Hypothalamus (tissue), 51 donors: ENCODE data around the gene CTNNA3.

Experiments
- DNase-seq, 51 donors: peaks; one replicate each; lab custom pipeline; 2025; lab: John Stamatoyannopoulos, UW

The CTNNA3 gene

DNA sequence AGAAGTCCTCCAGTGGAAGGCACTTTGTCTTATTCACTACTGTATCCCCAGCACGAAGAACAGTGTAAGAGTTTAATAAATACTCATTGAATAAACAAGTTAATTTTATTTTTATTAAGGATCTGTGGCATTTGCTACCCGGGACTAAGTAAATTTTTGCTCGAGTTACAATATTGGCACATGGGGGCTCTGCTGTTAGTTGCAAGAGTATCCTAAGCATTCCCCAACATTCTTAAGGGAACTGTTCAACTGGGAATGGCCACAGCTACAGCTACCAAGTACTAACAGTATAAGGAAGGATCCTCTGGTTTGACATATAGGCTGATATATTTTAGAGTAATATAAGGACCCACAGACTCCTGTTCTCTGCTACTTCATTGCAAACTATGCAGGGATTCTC is 778.9 kb downstream of the CTNNA3 start:
- peak in 1 of 51 donors; percentile 10 for DNase-seq

DNA sequence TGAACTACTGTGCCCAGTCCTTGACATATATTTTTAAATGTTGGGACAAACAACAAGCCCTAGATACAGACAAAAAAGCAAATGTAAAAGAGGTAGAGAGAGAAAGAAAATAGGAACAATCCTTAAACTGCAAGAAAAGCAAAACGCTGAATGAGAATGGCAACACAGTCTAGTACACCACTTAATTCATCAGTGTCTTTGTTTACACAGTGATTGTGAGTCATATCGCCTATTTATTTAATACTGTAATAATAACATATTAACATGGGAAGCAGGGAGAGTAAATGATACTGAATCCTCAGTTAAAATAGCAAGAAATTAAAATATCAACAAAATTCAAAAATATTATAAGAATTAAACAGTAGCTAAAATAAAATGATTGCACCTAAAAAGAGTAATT is 780.0 kb downstream of the CTNNA3 start:
- no peak for DNase-seq

DNA sequence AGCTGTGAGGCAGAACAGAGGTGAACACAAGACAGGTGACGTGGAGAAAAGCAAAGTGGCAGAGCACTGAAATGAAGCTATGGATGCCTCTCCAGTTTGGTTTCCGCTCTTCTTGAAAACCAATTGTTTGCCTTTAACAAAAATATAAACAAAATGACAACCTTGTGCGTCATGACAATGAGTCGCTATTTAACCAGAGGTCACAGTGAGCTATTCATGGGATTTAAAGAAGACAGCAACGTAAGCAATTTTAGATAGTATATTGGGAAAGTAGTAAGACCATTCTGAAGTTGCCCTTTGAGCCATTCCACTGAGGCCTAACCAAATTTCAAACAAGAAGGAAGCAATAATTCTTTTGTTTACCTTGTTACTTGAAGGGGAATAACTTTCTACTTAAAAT is 785.3 kb downstream of the CTNNA3 start:
- no peak for DNase-seq

DNA sequence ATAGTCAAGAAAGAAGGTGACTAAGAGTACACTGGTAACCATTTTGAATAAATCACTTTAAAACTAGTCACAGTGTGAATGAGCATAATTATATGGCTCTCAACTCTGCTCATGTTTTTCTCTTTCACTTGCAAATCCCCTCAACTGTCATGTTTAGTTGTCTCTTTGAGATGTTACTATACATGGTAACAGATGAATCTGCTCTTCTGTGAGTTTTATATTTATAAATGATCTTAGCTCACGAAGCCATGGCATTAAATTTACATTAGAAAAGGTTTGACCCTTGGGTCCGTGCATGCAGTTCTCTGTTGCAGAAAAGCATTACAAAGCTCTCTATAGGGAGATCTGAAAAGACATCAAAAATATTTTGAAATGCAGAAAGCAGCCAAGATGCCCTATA is 803.1 kb downstream of the CTNNA3 start:
- DNase-seq, result no peak

- DNase-seq, result no peak
Measured at GRCh38 chr10:66888237-66888636, 807.8 kb downstream of the CTNNA3 start.

DNA sequence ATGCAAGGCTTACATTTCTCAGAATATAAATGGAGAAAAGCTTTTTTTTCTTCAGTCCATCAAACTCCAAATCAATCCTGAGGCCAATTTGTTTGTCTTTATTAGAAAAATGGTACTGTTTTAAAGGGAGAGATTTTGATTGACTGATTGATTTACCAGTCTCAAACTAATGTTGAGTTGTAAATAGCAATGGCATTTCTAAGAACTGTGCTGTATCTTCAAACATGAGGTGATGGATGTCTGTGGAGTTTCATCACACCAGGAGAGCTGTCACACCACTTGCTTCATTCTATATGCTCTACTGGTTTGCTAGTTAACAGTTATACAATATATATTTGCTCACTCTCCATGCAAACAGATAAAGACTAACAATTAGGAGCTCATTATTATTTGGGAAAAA is 809.1 kb downstream of the CTNNA3 start:
- DNase-seq, result no peak

DNA sequence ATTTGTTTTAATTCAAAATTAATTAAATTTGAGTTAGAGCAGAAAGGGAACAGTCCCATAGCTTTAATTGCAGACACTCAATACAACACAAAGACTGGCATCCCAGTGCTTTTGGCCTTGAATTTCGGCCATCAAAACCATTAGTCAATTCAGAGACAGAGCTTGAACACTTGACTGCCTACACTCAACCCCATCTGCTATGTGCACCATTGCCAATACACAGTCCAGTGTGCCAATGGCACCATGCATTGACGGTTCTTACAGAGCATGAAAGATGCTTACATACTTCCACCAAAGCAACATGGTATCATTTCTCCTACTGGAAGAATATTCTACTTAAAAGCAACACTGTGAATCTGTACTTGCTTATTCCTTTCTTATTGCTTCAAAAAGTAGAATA is 813.7 kb downstream of the CTNNA3 start:
- no peak for DNase-seq

GRCh38 chr10:66881814-66882213 is 814.2 kb downstream of the CTNNA3 start:
- DNase-seq, result no peak

- DNase-seq, result no peak
Measured at GRCh38 chr10:66880826-66881225, 815.2 kb downstream of the CTNNA3 start.

DNA sequence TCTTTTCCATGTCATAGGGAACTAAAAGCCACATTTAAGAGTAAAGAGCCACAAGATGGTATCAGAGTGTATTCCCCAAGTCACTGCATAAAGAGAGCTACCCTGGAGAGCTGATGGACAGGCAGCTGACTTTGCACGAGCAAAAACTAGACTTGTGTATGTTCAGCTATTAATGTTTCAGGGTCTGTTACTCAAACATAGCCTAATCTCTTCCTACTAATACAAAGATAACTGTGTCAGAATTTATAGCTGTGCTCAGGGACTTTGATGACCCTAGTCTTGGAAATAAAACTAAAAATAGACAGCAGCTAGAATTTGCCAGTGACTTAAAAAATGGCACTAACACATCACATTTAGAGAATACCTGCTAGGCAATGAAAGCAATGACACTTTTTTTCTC is 815.7 kb downstream of the CTNNA3 start:
- DNase-seq, result no peak

DNA sequence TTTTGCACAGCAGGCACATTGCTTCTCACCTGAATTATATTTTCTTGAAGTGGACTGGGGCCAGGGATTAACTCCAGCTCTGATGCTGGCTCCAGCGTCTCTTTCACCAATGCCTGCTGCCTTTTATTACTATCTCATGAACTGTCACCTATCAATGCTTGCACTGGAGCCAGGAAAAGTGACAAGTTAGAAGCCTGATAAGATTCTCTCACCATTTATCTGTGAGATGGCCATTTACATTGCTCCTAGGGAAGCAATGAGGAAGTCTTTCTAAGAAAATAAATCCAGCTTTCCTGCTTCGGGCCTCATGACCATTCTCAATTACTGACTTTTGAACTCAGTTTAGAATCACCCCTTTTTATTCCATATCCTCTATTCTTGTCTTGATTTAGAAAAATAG is 818.6 kb downstream of the CTNNA3 start:
- no peak for DNase-seq

GRCh38 chr10:66869635-66870034 is 826.4 kb downstream of the CTNNA3 start:
- no peak for DNase-seq

GRCh38 chr10:66862687-66863258 is 833.2 kb downstream of the CTNNA3 start:
- no peak for DNase-seq

DNA sequence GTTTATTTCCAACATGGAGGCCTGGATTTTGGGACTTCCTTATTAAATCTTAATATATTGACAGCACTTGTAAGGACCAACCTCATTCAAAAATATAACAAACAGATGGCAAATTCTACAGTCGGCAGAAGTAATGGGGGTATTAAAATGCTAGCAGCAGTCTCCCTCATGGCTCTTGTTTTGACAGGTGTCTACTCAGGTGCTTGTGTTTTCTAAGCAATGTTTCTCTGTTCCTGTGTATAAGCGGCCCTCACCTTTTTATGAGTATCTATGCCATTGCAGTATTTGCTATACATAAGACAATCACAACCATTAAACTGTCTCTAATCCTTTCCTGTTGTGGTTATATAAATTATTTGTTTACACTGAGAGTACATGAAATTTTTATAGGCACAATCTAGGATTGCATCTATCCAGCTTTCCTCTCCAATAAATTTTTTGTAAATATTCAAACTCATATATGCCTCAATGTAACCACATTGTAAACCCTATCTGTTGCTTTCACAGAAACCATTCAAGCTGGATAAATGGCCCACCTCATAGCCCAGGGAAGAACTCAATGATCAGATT is 835.5 kb downstream of the CTNNA3 start:
- no peak for DNase-seq

GRCh38 chr10:66852811-66853210 is 843.2 kb downstream of the CTNNA3 start:
- no peak for DNase-seq

DNA sequence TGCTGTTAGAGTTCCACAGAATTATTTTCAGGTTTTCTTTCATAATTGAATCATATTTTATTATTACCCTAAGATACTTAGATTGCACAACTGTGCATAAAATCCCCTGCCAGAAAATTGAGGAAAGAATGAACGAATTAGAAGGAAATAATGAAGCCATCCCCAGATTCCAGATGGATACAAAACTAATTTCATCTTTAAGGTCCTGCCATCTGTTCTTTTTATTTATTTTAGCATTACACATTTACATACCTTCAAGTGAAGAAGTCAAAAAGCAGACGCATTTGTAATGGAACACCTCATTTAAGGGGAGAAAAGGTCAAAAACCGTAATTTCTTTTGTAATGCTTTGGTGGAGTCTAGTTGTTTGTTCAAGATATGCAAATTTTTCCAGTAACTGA is 847.1 kb downstream of the CTNNA3 start:
- no peak for DNase-seq

DNA sequence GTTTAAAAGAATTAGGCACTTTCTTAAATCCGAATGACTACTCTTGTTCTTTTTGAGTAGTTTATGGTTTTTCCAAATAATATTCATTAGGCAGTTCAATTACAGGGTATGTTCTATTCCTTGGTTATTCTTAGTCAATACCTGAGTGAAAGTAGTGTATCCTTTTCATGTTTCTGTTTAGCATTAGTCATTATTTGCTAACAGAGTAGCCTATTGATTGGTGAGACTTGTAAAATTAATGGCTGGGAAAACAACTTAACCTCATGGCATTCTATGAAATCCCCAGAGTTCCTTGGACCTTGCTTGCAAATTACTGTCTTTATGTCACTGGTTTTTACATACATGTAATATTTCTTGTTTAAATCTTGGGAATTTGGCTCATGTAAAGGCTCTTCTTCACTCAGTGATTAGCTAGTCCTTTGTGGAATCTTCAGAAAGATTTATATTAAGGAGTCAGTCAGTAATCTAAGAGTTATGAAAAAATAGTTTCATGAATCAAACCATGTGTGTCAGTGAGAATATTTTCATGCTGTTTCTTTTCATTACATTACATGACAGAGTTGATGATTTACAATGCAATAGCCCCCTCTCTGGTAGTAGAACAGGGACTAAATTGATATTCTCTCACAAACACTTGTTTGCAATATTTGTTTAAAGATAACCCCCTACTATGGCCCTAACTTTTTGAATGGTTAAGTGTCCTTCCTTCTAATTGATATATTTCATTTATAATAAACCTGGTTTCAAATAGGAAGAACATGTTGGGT is 851.6 kb downstream of the CTNNA3 start:
- DNase-seq, result no peak

DNA sequence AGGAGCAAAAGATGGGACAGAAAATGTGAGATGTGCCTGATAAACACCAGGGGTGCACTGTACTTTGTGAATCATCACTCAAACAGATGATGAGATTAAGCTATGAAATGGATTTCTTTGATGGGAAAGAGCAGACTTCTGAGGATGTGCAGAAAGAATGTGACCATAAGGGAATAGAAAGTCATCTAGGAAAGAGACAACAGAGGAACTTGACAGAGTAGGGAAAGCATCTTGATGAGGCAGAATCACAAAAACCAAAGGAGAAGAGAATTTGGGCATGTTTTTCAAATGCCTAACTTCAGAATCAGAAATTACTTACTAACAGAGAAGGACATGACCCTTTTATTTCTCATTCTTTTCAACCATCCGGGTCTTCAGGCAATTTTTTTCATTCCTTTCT is 852.6 kb downstream of the CTNNA3 start:
- DNase-seq, result no peak

- DNase-seq, result no peak
Measured at GRCh38 chr10:66842867-66843266, 853.1 kb downstream of the CTNNA3 start.

DNA sequence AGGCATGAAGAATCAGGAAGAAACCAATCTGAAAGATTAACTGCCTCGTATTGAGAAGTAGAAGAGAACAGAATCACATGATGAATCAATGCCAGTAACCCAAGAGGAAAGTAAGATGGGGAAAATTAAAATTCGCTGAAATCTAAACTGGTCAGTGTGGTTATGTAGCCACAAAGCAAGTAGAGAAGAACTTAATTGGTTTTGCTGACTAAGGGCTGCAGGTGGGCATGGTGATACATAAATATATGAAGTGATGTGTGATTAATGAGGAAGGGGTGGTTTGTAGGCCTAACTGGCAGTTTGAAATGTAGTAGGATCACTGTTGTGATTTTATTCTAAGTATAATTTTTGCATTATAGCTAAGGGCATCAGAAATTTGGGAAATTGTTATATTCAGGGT is 853.6 kb downstream of the CTNNA3 start:
- DNase-seq, result no peak

DNA sequence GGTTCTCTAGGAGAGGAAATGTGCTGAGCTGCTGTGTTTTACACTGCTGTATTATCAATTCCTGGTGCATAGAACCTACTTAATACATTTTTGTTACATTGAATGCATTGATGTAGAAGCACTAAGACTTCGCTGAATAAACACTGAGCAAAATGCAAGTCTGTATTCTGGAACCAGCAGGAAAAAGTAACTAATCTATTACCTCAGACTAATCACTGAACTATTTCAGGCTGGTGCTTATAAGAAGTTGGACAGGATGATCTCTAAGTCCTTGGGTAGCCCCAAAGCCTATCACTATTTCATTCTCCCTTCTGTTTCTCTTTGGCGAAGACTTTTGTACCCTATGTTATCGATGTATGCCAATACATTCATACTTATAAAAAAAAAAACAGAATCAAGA is 857.3 kb downstream of the CTNNA3 start:
- no peak for DNase-seq

GRCh38 chr10:66837990-66838389 is 858.0 kb downstream of the CTNNA3 start:
- no peak for DNase-seq
